SK-N-SH treated with all-trans-retinoic acid at 6 μM for 48 hours (cell line): ENCODE measurements around the gene ACOT13.

Experiments
- ATAC-seq: fragments of 200-7000 bp; cut with Tn5 transposase; 3 replicates; pipeline ENCODE4 v1.9.1; 2020; ENCODE audit warnings: mild to moderate bottlenecking, moderate library complexity
- ARNTL ChIP-seq: fragments of 450-650 bp; formaldehyde crosslinking; IDR thresholded peaks from 2 replicates; pipeline ENCODE4 v1.5.0; 2020; ENCODE audit warnings: low read depth, mild to moderate bottlenecking, moderate library complexity, borderline replicate concordance
- BACH2 ChIP-seq: fragments of 250-450 bp; sonication (Bioruptor Pico); IDR thresholded peaks from 2 replicates; pipeline ENCODE4 v1.9.0; 2021; ENCODE audit warnings: mild to moderate bottlenecking, borderline replicate concordance
- CREB5 ChIP-seq: fragments of 250-450 bp; sonication (Bioruptor Pico); IDR thresholded peaks from 2 replicates; pipeline ENCODE4 v1.5.1; 2020; ENCODE audit warnings: low read depth, mild to moderate bottlenecking, moderate library complexity
- CSDC2 ChIP-seq: fragments of 250-450 bp; sonication (Bioruptor Pico); IDR thresholded peaks from 2 replicates; pipeline ENCODE4 v1.5.0; 2020; ENCODE audit warnings: mild to moderate bottlenecking, moderate library complexity
- ESRRG ChIP-seq: fragments of 250-450 bp; sonication (Bioruptor Pico); IDR thresholded peaks from 2 replicates; pipeline ENCODE4 v1.6.1; 2021; ENCODE audit warnings: mild to moderate bottlenecking
- GLIS3 ChIP-seq: fragments of 250-450 bp; sonication (Bioruptor Pico); IDR thresholded peaks from 2 replicates; pipeline ENCODE4 v1.5.0; 2020; ENCODE audit warnings: mild to moderate bottlenecking, moderate library complexity
- ISL1 ChIP-seq: fragments of 250-450 bp; sonication (Bioruptor Pico); IDR thresholded peaks from 2 replicates; pipeline ENCODE4 v2.1.2; 2022; ENCODE audit warnings: mild to moderate bottlenecking, moderate library complexity
- OSR1 ChIP-seq: fragments of 250-450 bp; sonication (Bioruptor Pico); IDR thresholded peaks from 2 replicates; pipeline ENCODE4 v1.8.0; 2022; ENCODE audit warnings: moderate library complexity, mild to moderate bottlenecking, inconsistent platforms
- PATZ1 ChIP-seq: fragments of 250-450 bp; sonication (Bioruptor Pico); IDR thresholded peaks from 2 replicates; pipeline ENCODE4 v1.8.0; 2020; ENCODE audit warnings: mild to moderate bottlenecking, moderate library complexity, borderline replicate concordance
- POU6F1 ChIP-seq: fragments of 250-450 bp; sonication (Bioruptor Pico); IDR thresholded peaks from 2 replicates; pipeline ENCODE4 v1.8.0; 2021; ENCODE audit warnings: low read depth, mild to moderate bottlenecking, moderate library complexity, borderline replicate concordance
- PPARA ChIP-seq: fragments of 250-450 bp; sonication (Bioruptor Pico); IDR thresholded peaks from 2 replicates; pipeline ENCODE4 v1.5.0; 2020; ENCODE audit warnings: mild to moderate bottlenecking, borderline replicate concordance
- RARB ChIP-seq: fragments of 250-450 bp; sonication (Bioruptor Pico); IDR thresholded peaks from 2 replicates; pipeline ENCODE4 v1.8.0; 2021; ENCODE audit warnings: mild to moderate bottlenecking, moderate library complexity
- SNAI2 ChIP-seq: fragments of 250-450 bp; sonication (Bioruptor Pico); IDR thresholded peaks from 2 replicates; pipeline ENCODE4 v1.5.0; 2020; ENCODE audit warnings: mild to moderate bottlenecking, moderate library complexity
- TCF4 ChIP-seq: fragments of 250-450 bp; sonication (Bioruptor Pico); IDR thresholded peaks from 2 replicates; pipeline ENCODE4 v1.8.0; 2021; ENCODE audit warnings: mild to moderate bottlenecking, moderate library complexity, borderline replicate concordance
- TOX ChIP-seq: fragments of 250-450 bp; sonication (Bioruptor Pico); IDR thresholded peaks from 2 replicates; pipeline ENCODE4 v1.8.0; 2021; ENCODE audit warnings: mild to moderate bottlenecking, moderate library complexity, borderline replicate concordance
- TSHZ2 ChIP-seq: fragments of 250-450 bp; sonication (Bioruptor Pico); IDR thresholded peaks from 2 replicates; pipeline ENCODE4 v1.5.0; 2020; ENCODE audit warnings: mild to moderate bottlenecking, moderate library complexity
- ZC3H10 ChIP-seq: fragments of 250-450 bp; sonication (Bioruptor Pico); IDR thresholded peaks from 2 replicates; pipeline ENCODE4 v1.5.1; 2021; ENCODE audit warnings: mild to moderate bottlenecking, moderate library complexity
- ZFP3 ChIP-seq: fragments of 250-450 bp; sonication (Bioruptor Pico); IDR thresholded peaks from 2 replicates; pipeline ENCODE4 v1.5.0; 2020; ENCODE audit warnings: mild to moderate bottlenecking, moderate library complexity
- ZFP30 ChIP-seq: fragments of 450-650 bp; formaldehyde crosslinking; IDR thresholded peaks from 2 replicates; pipeline ENCODE4 v1.5.0; 2022; ENCODE audit warnings: mild to moderate bottlenecking, moderate library complexity
- ZNF565 ChIP-seq: fragments of 450-650 bp; formaldehyde crosslinking; conservative IDR thresholded peaks from 2 replicates; pipeline ENCODE4 v1.5.0; 2020; ENCODE audit warnings: low read depth, mild to moderate bottlenecking, moderate library complexity
- ZNF8 ChIP-seq: fragments of 450-650 bp; formaldehyde crosslinking; IDR thresholded peaks from 2 replicates; pipeline ENCODE4 v1.5.0; 2020; ENCODE audit warnings: mild to moderate bottlenecking, moderate library complexity

Gene ACOT13

GRCh38 chr6:24686946-24687345, 20.1 kb downstream of the ACOT13 start (continued):
- TF ChIP-seq PATZ1 (CRISPR knock-in tag) = no peak
- no peak for TF ChIP-seq ZFP30
- TF ChIP-seq, all 23 proteins: peak for 0

- no peak for ATAC-seq
- TF ChIP-seq TCF4 (CRISPR knock-in tag) (no peak), POU6F1 (CRISPR knock-in tag) (no peak), ZFP30 (no peak), TOX (CRISPR knock-in tag) (no peak), TSHZ2 (CRISPR knock-in tag) (no peak), PPARA (CRISPR knock-in tag) (no peak), PATZ1 (CRISPR knock-in tag) (no peak), ZC3H10 (CRISPR knock-in tag) (no peak), CSDC2 (CRISPR knock-in tag) (no peak), ARNTL (no peak), OSR1 (no peak), ZNF8 (CRISPR knock-in tag) (no peak), GLIS3 (CRISPR knock-in tag) (no peak), SNAI2 (CRISPR knock-in tag) (no peak), ZNF565 (CRISPR knock-in tag) (no peak), BACH2 (no peak), ISL1 (no peak), ESRRG (CRISPR knock-in tag) (no peak), CREB5 (CRISPR knock-in tag) (no peak), RARB (no peak)
These were observed 23.1 kb downstream of the ACOT13 start for GRCh38 chr6:24689964-24690363.

- TF ChIP-seq ZNF565 (CRISPR knock-in tag) = no peak
- no peak for ATAC-seq
These were observed 23.7 kb downstream of the ACOT13 start for GRCh38 chr6:24690593-24690992.

- no peak for TF ChIP-seq OSR1
- no peak for TF ChIP-seq ZFP30
- TF ChIP-seq ZFP3 = no peak
- no peak for TF ChIP-seq ARNTL
- TF ChIP-seq PPARA (CRISPR knock-in tag) = no peak
- no peak for TF ChIP-seq ZC3H10 (CRISPR knock-in tag)
- no peak for TF ChIP-seq ZNF565 (CRISPR knock-in tag)
- ATAC-seq = no peak
These were observed 24.7 kb downstream of the ACOT13 start for GRCh38 chr6:24691550-24691949.
